CD4-positive, alpha-beta T cell treated with Interferon gamma for 1 hour (primary cell): ENCODE results near the gene HDDC2.

ENCODE experiments used
- DNase-seq: peaks from one replicate; pipeline ENCODE4 v3.0.0-alpha.2; 2020

HDDC2 gene

DNA sequence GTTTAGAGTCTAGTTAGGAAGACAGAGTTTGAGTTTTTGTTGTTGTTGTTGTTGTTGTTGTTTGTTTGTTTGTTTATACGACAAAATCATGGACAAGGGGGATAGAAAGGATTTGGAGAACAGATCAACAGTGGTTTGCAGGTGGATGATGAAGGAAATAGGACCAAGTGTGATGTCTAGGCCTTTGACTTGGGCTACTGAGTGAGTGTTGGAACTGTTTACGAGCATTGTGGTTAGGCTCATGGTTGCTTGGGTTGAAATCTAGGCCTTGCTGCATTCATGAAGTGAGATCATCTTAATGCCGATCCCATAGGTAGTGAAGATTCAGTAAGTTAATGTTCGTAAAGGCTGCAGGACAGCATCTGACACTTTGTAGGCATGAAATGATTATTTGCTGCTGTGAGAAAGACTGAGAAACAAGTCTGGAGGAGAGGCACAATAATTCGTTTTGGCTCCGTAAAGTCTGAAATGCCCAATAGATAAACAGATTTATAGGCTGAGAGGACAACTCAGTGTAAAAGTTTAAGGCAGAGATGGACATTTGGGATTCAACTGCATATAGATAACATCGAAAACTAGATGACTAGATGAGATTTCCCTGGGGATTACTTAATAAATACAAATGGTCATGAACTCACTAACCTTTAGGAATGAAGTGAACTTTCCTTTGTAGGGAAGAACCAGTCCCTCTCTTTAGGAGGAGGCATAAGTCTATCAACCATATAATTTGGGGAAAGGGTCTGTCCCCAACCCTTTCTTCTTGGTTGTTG is 70.0 kb downstream of the HDDC2 start:
- no peak for DNase-seq

DNA sequence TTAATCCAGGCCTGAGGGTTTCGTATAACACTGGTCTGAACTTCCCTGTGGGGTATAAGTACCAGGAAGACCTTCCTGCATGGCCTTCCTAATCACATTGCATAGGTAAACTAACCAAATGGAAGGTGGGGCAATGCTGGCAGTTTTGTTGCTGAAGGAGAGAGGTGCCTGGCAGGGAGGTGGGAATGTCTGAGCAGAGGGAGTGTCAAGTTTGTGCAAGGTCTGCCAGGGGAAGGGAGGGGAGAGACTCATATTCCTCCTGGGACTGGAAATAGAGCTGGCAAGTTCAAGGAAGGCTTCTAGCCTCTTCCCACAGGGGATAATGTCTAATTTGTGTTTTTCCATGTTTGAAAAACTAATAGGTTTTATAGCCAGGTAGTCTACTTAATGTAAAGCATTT is 70.6 kb downstream of the HDDC2 start:
- no peak for DNase-seq

DNA sequence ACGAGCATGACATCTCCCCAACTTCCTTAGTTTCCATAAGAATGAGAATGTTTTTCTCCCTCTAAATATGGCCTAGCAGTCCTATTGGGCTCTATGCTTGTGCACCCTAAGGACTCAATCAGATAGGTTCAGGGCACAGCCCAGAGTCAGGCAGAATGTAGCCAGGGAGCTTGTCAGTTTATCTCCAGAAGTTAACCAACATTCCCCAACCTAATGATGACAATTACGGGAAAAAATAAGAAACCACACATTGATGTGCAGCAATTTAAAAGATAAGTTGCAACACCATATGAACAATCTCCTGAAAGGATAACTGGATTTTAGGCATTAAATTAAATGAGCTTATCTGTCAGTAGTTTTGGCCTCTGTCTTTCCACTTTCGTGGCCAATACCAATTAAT is 71.1 kb downstream of the HDDC2 start:
- DNase-seq = no peak

DNA sequence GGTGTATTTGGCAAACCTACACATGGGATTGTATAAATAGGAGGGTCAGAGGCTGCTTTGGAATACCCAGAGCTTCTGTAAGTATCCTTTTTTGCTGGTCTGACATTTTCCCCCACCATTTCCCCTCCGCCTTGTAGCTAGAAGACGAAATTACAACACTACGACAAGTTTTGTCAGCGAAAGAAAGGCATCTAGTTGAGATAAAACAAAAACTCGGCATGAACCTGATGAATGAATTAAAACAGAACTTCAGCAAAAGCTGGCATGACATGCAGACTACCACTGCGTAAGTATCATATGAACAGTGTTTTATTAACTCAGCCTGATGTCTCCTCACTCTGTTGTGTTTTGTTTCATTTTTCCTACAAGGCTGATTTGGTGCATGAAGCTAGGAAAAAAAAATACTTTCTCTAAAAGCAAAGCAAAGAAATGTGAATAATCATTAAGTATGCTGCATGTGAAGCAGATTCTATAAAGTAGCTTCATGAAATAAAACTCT is 72.7 kb downstream of the HDDC2 start:
- DNase-seq = no peak

DNA sequence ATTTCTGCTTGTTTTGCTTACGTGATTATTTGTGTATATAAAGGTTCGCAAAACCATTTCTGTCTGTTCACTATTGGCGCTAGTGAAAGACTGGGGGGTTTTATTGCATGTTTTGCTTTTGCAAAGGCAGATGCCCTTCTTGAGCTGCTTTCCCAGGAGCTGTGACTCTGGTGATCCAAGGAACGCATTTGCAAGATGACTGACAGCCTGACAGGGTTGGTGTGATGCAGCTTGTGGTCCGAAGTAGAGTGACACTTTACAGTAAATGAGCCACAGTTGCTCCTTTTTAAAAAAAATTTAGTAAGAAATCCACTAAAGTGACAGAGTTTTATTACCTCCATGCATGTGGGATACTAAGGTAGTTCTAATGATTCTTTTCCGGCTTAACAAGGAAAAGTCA is 74.5 kb downstream of the HDDC2 start:
- no peak for DNase-seq
